Measurements from ENCODE around the gene KRTAP10-1. TPM values are rescaled to one million over a fixed set of nuclear protein-coding genes. Genes with fewer than 3 reads are reported as not detected.
A peak's percentile ranks its signal among the peaks of the same experiment; 100 is the strongest.

The KRTAP10-1 gene
- total and polyA plus RNA-seq, 8 donors = not detected

- intact Hi-C loops (cut with DNase I) = loop anchor here in 2 of 3 donors (5.0 to 10.0 kb wide), 2 partner anchors 281 to 283 kb away; no protein-coding TSS in a partner anchor
Observed at GRCh38 chr21:44514218-44514520, 25.8 kb downstream of the KRTAP10-1 start.

GRCh38 chr21:44513389-44514217 lies 26.4 kb downstream of the KRTAP10-1 start:
- no peak for ATAC-seq
- no peak for FAIRE-seq
- no peak for TF ChIP-seq CTCF (IDR thresholded peaks at IDR 0.05)
- Histone ChIP-seq H3K36me3 (no peaks in the 10 kb centered on the region), H3K4me3 (no peak overlapping the region), H3K27me3 (no peaks in the 10 kb centered on the region), H3K9me3 (no peaks in the 10 kb centered on the region), H3K4me1 (peaks cover 0 to 9% (median 5%) of the 10 kb centered on the region in 3 donors), H3K27ac (no peak overlapping the region)
- DNase-seq = peak in 2 of 6 donors; percentile 62 to 71
- intact Hi-C loops (cut with DNase I) = loop anchor here in 2 of 3 donors (5.0 to 10.0 kb wide), 2 partner anchors 281 to 284 kb away; no protein-coding TSS in a partner anchor
- WGBS, 2 donors = 61 to 65% methylated on average over 15 of the region's 15 CpGs

More at GRCh38 chr21:44514218-44514520, 25.8 kb downstream of the KRTAP10-1 start:
- Histone ChIP-seq H3K9me3 (no peaks in the 10 kb centered on the region), H3K27me3 (no peaks in the 10 kb centered on the region), H3K4me1 (peaks cover 0 to 9% (median 5%) of the 10 kb centered on the region in 3 donors), H3K27ac (no peak overlapping the region), H3K4me3 (no peak overlapping the region), H3K36me3 (no peaks in the 10 kb centered on the region)
- DNase-seq (peak in 1 of 6 donors; percentile 36), ATAC-seq (no peak), FAIRE-seq (no peak)
- WGBS, 2 donors = 69 to 87% methylated on average over 7 of the region's 7 CpGs
- TF ChIP-seq CTCF (IDR thresholded peaks at IDR 0.05) = no peak

- 68 to 75% methylated on average over 21 of the region's 21 CpGs for WGBS, 2 donors
- no peaks in the 10 kb centered on the region for H3K36me3 ChIP-seq
- ATAC-seq (no peak), FAIRE-seq (no peak), DNase-seq (peak in 2 of 6 donors; percentile 42 to 59)
- H3K27ac ChIP-seq = no peak overlapping the region
- no peak for TF ChIP-seq CTCF (IDR thresholded peaks at IDR 0.05)
- intact Hi-C loops (cut with DNase I) = loop anchor here in 2 of 3 donors (5.0 to 10.0 kb wide), 2 partner anchors 282 to 285 kb away; no protein-coding TSS in a partner anchor
- no peaks in the 10 kb centered on the region for H3K27me3 ChIP-seq
- H3K4me1 ChIP-seq = peaks cover 0 to 9% (median 5%) of the 10 kb centered on the region in 3 donors
- H3K4me3 ChIP-seq = no peak overlapping the region
- H3K9me3 ChIP-seq = no peaks in the 10 kb centered on the region
Observed at GRCh38 chr21:44512496-44513388, 27.3 kb downstream of the KRTAP10-1 start.

- Histone ChIP-seq H3K27me3 (no peaks in the 10 kb centered on the region), H3K36me3 (no peaks in the 10 kb centered on the region), H3K9me3 (no peaks in the 10 kb centered on the region), H3K27ac (no peak overlapping the region), H3K4me3 (no peak overlapping the region), H3K4me1 (peaks cover 0 to 9% (median 5%) of the 10 kb centered on the region in 3 donors)
- intact Hi-C loops (cut with DNase I) = loop anchor here in 2 of 3 donors (5.0 to 10.0 kb wide), 2 partner anchors 283 to 285 kb away; no protein-coding TSS in a partner anchor
- TF ChIP-seq CTCF (IDR thresholded peaks at IDR 0.05) = no peak
- no peak for FAIRE-seq
- peak in 2 of 6 donors; percentile 33 to 49 for DNase-seq
- ATAC-seq = no peak
- WGBS, 2 donors = 68 to 74% methylated on average over 8 of the region's 8 CpGs
Observed at GRCh38 chr21:44511938-44512275, 28.1 kb downstream of the KRTAP10-1 start.

All from pancreas (tissue), 10 donors.